GM18907 (cell line): ENCODE results near the gene TACC3.

ENCODE experiments used
- ATAC-seq: cut with Tn5 transposase; IDR thresholded peaks from one replicate; pipeline ENCODE4 v1.9.1; 2021; ENCODE audit warnings: mild to moderate bottlenecking, moderate library complexity; ENCODE audit not compliant: unreplicated experiment

The TACC3 gene

DNA sequence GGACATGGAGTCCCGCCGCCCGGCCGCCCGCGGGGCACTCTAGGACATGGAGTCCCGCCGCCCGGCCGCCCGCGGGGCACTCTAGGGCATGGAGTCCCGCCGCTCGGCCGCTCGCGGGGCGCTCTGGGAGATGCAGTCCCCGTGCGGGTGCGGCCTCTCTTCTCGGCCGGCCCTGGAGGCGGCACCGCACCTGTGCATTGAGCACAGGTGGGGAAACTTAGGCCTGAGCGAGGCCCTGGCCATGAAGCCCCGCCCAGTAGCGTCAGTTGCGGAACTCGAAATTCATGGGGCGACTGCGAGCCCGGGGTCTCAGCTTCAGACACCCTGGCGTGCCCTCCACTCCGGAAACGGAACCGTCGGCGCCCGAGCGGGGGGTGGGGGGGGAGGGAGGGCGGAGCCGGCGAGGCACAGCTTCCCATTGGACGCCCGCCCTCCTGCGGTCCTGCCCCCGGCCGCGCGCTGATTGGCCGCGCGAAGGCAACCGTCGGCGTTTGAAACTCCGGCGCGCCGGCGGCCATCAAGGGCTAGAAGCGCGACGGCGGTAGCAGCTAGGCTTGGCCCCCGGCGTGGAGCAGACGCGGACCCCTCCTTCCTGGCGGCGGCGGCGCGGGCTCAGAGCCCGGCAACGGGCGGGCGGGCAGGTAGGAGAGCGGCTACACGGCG lies at the start of gene TACC3, which contains the start of gene TMEM129:
Gene TACC3 (plus strand): TSS at position 519 of the 663 bp plus-strand sequence. CDS start 1,901 bp downstream, outside the sequence.
Gene TMEM129 (minus strand): TSS at position 321 of the 663 bp plus-strand sequence. CDS start 486 bp downstream, outside the sequence.
- ATAC-seq: peak; percentile 75

- no peak for ATAC-seq
Observed at GRCh38 chr4:1673671-1674070, 47.6 kb upstream of the TACC3 start.

DNA sequence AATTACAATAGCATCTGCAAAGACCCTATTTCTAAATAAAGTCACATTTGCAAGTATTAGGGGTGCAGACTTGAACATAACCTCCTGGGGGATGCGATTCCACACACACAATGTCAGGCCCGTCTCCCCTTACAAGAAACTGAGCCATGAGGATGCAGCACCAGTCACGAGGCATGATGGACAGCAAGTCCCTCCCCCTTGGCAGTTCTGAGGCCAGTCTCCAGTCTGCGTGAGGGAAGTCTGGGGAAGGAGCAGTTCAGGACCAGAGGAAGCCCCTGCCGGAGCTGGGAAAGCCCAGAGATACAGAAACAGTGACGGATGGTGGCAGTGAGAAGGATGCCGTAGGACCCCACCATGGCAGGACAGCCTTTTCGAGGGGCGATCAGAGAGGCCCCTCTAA lies 46.6 kb upstream of the TACC3 start:
- ATAC-seq: no peak

- no peak for ATAC-seq
Observed at GRCh38 chr4:1675136-1675801, 46.1 kb upstream of the TACC3 start.

DNA sequence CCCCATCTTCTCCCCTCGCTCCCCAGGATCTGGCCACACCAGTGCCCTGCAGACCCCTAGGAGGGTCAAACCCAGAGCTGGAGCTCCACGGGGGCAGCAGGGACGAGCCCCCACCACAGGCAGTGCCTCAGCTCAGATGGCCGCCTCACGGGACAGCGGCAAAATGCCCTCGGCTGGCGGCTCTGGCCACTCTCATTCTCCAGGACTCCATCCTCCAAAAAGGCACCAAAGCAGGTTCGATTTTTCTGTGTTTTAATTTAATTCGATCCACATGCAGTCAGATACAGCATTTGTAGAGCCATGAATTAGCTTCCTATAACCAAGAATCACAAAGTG lies 45.6 kb upstream of the TACC3 start:
- ATAC-seq: no peak

DNA sequence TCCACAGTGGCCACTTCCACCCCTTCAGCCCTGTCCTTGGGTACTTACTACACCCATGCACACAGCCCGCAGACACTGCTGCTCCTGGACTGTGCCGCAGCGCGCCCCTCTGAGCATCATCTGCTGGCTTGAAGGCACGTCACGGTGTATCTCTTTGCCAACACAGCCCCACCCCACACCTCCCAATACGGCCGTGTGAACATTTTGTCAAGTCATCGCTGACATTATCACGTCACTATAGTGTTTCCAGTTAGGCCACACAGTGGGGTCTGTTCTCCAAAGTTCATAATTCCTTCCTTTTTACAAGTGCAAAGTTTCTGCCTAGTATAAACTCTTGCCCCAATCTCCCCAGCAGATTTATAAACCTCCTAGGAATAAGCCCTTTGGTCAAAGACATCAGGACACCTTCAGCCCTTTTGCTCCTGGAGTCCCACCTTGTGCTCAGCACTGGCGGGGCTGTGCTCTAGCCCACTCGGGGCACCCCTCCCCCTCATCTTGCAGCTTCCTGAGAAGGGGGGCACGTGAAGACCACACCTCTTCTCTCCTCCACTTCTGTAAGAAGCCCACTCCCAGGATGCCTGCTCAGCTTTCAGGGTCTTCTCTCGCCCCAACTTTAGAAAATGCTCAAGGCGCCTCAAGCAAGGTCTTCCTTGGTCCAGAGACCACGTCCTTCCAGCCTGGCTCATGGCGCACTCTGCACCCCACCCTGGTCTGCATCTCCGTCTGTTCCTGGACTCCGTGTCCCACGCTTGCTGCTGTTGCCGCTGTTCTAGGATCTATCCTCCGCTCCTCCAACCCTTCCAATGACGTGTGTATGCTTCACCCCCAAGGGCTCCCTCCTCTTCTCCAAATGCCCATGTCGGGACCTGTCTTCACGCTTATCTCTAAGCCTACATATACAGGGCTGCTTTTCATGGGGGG lies 44.5 kb upstream of the TACC3 start:
- ATAC-seq: no peak

GRCh38 chr4:1678244-1678643 lies 43.1 kb upstream of the TACC3 start:
- no peak for ATAC-seq

GRCh38 chr4:1682860-1683259 lies 38.5 kb upstream of the TACC3 start:
- ATAC-seq: no peak

GRCh38 chr4:1683261-1683735 lies 38.0 kb upstream of the TACC3 start:
- no peak for ATAC-seq

GRCh38 chr4:1683736-1684505 lies 37.4 kb upstream of the TACC3 start, which contains the start of gene FAM53A:
FAM53A (minus strand) TSS chr4:1684313; CDS start chr4:1668741, 15,572 bp downstream.
- ATAC-seq: peak; percentile 84

- ATAC-seq: peak; percentile 12
Observed at GRCh38 chr4:1684506-1685234, 36.7 kb upstream of the TACC3 start.

DNA sequence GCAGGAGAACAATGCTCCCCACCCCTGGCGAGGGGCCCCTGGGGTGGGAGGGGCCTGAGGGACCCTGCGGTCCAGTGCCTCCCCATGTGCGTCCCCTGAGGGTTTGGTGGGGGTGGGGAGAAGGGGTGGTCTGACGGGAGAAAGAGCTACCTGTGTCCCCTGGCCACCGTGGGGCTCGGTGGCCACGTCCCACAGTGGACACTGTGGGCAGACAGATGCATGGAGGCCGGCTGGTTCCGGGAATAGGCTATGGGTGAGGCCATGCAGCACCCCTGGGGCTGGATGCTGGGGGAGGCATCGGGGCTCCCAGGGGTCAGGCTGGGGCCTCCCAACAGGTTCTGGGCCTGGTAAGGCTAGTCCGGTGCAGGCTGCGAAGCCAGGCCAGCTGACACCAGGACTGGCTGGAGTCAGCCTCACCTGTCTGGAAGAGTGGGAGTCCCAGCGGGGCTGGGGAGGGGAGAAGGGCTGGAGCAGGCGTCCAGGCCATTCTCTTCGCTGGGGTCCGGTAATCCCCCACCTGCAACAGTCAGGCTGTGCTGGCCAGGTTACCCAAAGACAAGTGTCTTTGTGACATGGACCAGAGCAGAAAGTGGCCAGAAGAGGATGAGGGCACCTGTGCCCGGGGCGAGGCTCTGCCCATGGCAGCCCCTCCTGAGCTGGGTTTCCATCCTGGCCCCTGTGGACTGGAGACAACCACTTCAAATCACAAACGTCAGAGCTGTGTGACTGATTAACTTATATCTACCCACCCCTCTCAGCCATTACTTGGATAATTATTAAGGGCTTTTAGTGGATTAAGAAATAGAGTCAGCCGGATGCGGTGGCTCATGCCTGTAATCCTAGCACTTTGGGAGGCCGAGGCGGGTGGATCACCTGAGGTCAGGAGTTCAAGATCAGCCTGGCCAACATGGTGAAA lies 35.8 kb upstream of the TACC3 start:
- no peak for ATAC-seq

GRCh38 chr4:1686440-1687036 lies 34.8 kb upstream of the TACC3 start:
- no peak for ATAC-seq

DNA sequence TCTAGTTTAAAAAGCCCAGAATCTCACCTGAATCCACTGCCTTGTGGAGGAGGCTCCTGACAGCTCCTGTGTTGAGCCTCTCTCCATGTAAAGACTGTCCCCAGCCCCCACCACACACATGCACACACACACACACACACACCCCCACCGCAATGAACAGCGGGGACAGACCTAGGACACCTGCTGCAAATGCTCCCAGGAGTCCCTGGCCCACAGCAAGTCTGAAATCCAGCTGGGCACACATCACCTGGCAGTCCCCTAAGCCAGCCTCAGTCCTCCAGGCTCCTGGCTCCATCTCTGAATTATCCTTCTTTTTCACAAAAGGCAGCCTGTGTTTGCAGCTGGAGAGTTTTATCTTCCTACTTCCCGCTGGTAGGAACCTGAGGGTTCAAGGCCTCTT lies 30.6 kb upstream of the TACC3 start:
- no peak for ATAC-seq

GRCh38 chr4:1691737-1692373 lies 29.5 kb upstream of the TACC3 start:
- ATAC-seq: no peak

DNA sequence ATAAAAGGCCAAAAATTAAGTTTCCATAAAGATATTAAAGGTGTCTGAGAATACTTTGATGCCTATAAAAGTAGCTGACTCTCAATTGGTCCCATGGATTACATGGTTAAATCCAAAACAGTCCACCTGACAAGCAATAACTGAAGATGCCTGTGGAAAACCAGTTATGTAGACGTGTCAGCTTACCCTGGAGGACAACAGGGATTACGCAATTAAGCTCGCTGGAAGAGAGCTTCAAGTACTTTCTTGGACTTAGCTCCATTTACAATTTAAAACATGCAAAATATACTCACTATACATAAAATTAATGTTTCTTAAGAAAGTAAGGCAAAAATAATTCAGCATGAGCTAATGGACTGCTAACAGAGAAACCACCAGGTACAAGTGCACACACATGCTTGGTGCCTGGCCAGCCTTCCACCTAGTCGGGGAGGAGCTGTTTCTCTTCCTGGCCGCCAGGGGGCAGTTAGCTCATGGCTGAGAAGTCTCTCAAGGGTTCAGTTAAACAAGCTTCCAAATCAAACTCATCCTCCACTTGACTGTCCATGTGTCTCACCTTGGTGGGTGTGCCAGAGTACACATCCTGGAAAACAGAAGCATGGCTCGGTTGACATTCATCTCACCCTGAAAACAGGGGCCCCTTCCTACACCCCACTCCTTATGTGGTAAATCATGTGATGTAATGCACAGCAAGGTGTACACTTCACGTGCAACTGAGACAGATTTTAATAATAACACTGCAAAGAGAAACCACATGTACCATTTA lies 28.0 kb upstream of the TACC3 start:
- peak; percentile 85 for ATAC-seq

- ATAC-seq: no peak
Observed at GRCh38 chr4:1695913-1696312, 25.4 kb upstream of the TACC3 start.
